K562 (cell line): ENCODE data around the gene UBN1. TPM values are rescaled to one million over a fixed set of nuclear protein-coding genes. Genes with fewer than 3 reads are reported as not detected.

ENCODE experiments used
- ESRRA ChIP-seq: fragments of 450-650 bp; IDR thresholded peaks from 2 replicates; pipeline ENCODE4 v1.6.1; 2014; ENCODE audit warnings: low read depth, mild to moderate bottlenecking, moderate library complexity, borderline replicate concordance
- ETV5 ChIP-seq: sonication (generic); formaldehyde crosslinking; IDR thresholded peaks from 2 replicates; pipeline ENCODE4 v1.4.0; 2020; ENCODE audit warnings: low read depth, mild to moderate bottlenecking, missing genetic modification reagents
- NFE2 ChIP-seq: IDR thresholded peaks from 2 replicates; pipeline ENCODE4 v1.6.1; 2014; ENCODE audit warnings: antibody characterized with exemption, low read depth
- NR2C2 ChIP-seq, 2 experiments: fragments of 200-800 bp in 1 of 2; sonication (Bioruptor generic) in 1 of 2; sonication (generic) in 1 of 2; formaldehyde crosslinking in 1 of 2; IDR thresholded peaks; 2 replicates each; pipeline versions ENCODE4 v1.6.1 to v1.8.0; 2016 to 2022; ENCODE audit warnings: mild to moderate bottlenecking in 1 of 2, missing compliant biosample characterization in 1 of 2, missing genetic modification characterization in 1 of 2, missing genetic modification reagents in 1 of 2
- SAFB2 ChIP-seq: fragments of 200-400 bp; formaldehyde crosslinking; IDR thresholded peaks from 2 replicates; pipeline ENCODE4 v1.6.1; 2018; ENCODE audit warnings: borderline replicate concordance, low read length, low read depth, moderate library complexity; ENCODE audit not compliant: severe bottlenecking
- SMARCE1 ChIP-seq: fragments of 450-650 bp; IDR thresholded peaks from 2 replicates; pipeline ENCODE4 v1.7.1; 2016; ENCODE audit warnings: mild to moderate bottlenecking
- TOE1 ChIP-seq, 2 experiments: fragments of 450-650 bp in 1 of 2; sonication (generic) in 1 of 2; formaldehyde crosslinking in 1 of 2; IDR thresholded peaks; 2 replicates each; pipeline versions ENCODE4 v1.7.1 to v1.8.0; 2016 to 2022; ENCODE audit warnings: borderline replicate concordance in 2 of 2, mild to moderate bottlenecking in 2 of 2, antibody characterized with exemption in 1 of 2, inconsistent platforms in 1 of 2, low read depth in 1 of 2, missing genetic modification reagents in 1 of 2, moderate library complexity in 1 of 2
- ZNF124 ChIP-seq: sonication (generic); formaldehyde crosslinking; IDR thresholded peaks from 2 replicates; pipeline ENCODE4 v1.8.1; 2022; ENCODE audit warnings: missing genetic modification reagents
- ZNF24 ChIP-seq: fragments of 450-650 bp; IDR thresholded peaks from 2 replicates; pipeline ENCODE4 v1.6.1; 2016
- ZNF324 ChIP-seq: fragments of 250-450 bp; sonication (Bioruptor Pico); IDR thresholded peaks from 2 replicates; pipeline ENCODE4 v1.4.0; 2020; ENCODE audit warnings: mild to moderate bottlenecking
- polyA plus RNA-seq, 8 experiments: library from polyadenylated mRNA; depleted of rRNA in 4 of 8; stranded (reverse) in 5 of 8; unstranded in 3 of 8; fragments of >200 nt; fragmentation: Nextera tagmentation in 2 of 8; fragmentation: Illumina TruSeq in 1 of 8; extraction: Ambion mirVana in 2 of 8; extraction: Trizol in 1 of 8; gene quantifications; 2 replicates each; pipeline versions ENCODE4 v1.2.1 to v1.2.3, GENCODE V29; 2011 to 2014; ENCODE audit warnings: inconsistent platforms in 1 of 8, missing spikeins in 1 of 8
- total RNA-seq, 7 experiments: library from RNA; depleted of rRNA in 6 of 7; stranded (reverse); fragments of >200 nt in 6 of 7; fragmentation: Illumina TruSeq in 2 of 7; extraction: Trizol in 2 of 7; gene quantifications; 2 replicates each; pipeline versions ENCODE4 v1.2.1 to v1.2.3, GENCODE V29; 2011 to 2021; ENCODE audit warnings: low replicate concordance in 1 of 7
- TF ChIP-seq, protein P1 (sequence below): fragments of 250-450 bp; sonication (Bioruptor Pico); IDR thresholded peaks from 2 replicates; pipeline ENCODE4 v1.5.0; 2020; ENCODE audit warnings: mild to moderate bottlenecking
- TF ChIP-seq, protein P2 (sequence below): fragments of 250-450 bp; sonication (Bioruptor Pico); IDR thresholded peaks from 2 replicates; pipeline ENCODE4 v1.4.0; 2020; ENCODE audit warnings: borderline replicate concordance
- TF ChIP-seq, protein P3 (sequence below): sonication (generic); formaldehyde crosslinking; IDR thresholded peaks from 2 replicates; pipeline ENCODE4 v1.8.0; 2022; ENCODE audit warnings: mild to moderate bottlenecking, missing genetic modification reagents
- TF ChIP-seq, protein P4 (sequence below): fragments of 450-650 bp; IDR thresholded peaks from 2 replicates; pipeline ENCODE4 v1.6.1; 2014; ENCODE audit warnings: low read depth, mild to moderate bottlenecking, moderate library complexity, borderline replicate concordance

Gene UBN1
- total and polyA plus RNA-seq, 9 of the 15 experiments (the other 6 are each of a cell fraction or from before 2014, with no cell fraction given): 1.5 to 45.7 (median 20.6) TPM

DNA sequence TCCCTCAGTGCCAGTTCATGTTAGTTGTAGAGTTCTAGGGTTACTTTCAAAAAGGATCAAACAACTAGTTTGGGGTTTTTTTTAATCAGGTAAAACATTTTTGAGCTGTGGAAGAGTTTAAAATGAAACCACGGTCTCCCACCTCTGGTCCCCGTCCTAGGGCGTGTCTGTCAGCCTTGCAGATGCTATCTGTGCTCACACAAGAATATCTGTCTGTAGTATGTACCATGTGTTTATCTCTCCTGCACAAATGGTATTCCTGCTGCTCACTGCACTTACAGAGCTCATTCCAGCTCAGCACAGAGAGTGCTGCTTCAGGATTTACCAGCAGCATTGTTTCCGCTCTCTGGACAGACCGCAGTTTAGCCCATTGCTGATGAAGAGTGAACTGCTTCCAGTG, 38.9 kb downstream of the UBN1 start (continued):
- TF ChIP-seq, protein P1, sequence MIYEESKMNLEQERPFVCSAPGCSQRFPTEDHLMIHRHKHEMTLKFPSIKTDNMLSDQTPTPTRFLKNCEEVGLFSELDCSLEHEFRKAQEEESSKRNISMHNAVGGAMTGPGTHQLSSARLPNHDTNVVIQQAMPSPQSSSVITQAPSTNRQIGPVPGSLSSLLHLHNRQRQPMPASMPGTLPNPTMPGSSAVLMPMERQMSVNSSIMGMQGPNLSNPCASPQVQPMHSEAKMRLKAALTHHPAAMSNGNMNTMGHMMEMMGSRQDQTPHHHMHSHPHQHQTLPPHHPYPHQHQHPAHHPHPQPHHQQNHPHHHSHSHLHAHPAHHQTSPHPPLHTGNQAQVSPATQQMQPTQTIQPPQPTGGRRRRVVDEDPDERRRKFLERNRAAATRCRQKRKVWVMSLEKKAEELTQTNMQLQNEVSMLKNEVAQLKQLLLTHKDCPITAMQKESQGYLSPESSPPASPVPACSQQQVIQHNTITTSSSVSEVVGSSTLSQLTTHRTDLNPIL (CRISPR knock-in tag): no peak
- TF ChIP-seq ESRRA (no peak; the same call in 1 of the 2 replicates), ZNF124 (CRISPR knock-in tag) (no peak), ZNF24 (no peak), ZNF324 (CRISPR knock-in tag) (no peak), NR2C2 (CRISPR knock-in tag; IDR thresholded peaks at IDR 0.05) (no peak), NR2C2 (tag; IDR thresholded peaks at IDR 0.05) (no peak), NFE2 (no peak), SAFB2 (no peak), TOE1 (IDR thresholded peaks at IDR 0.05; ENCODE audit: borderline replicate concordance) (no peak), TOE1 (CRISPR knock-in tag; IDR thresholded peaks at IDR 0.05; ENCODE audit: borderline replicate concordance, low read depth) (no peak), SMARCE1 (peak; percentile 65; the same call in 1 of the 2 replicates), ETV5 (CRISPR knock-in tag) (no peak)
- TF ChIP-seq, protein P2, sequence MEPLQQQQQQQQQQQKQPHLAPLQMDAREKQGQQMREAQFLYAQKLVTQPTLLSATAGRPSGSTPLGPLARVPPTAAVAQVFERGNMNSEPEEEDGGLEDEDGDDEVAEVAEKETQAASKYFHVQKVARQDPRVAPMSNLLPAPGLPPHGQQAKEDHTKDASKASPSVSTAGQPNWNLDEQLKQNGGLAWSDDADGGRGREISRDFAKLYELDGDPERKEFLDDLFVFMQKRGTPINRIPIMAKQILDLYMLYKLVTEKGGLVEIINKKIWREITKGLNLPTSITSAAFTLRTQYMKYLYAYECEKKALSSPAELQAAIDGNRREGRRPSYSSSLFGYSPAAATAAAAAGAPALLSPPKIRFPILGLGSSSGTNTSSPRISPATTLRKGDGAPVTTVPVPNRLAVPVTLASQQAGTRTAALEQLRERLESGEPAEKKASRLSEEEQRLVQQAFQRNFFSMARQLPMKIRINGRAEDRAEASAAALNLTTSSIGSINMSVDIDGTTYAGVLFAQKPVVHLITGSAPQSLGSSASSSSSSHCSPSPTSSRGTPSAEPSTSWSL (CRISPR knock-in tag): no peak
- TF ChIP-seq, protein P3, sequence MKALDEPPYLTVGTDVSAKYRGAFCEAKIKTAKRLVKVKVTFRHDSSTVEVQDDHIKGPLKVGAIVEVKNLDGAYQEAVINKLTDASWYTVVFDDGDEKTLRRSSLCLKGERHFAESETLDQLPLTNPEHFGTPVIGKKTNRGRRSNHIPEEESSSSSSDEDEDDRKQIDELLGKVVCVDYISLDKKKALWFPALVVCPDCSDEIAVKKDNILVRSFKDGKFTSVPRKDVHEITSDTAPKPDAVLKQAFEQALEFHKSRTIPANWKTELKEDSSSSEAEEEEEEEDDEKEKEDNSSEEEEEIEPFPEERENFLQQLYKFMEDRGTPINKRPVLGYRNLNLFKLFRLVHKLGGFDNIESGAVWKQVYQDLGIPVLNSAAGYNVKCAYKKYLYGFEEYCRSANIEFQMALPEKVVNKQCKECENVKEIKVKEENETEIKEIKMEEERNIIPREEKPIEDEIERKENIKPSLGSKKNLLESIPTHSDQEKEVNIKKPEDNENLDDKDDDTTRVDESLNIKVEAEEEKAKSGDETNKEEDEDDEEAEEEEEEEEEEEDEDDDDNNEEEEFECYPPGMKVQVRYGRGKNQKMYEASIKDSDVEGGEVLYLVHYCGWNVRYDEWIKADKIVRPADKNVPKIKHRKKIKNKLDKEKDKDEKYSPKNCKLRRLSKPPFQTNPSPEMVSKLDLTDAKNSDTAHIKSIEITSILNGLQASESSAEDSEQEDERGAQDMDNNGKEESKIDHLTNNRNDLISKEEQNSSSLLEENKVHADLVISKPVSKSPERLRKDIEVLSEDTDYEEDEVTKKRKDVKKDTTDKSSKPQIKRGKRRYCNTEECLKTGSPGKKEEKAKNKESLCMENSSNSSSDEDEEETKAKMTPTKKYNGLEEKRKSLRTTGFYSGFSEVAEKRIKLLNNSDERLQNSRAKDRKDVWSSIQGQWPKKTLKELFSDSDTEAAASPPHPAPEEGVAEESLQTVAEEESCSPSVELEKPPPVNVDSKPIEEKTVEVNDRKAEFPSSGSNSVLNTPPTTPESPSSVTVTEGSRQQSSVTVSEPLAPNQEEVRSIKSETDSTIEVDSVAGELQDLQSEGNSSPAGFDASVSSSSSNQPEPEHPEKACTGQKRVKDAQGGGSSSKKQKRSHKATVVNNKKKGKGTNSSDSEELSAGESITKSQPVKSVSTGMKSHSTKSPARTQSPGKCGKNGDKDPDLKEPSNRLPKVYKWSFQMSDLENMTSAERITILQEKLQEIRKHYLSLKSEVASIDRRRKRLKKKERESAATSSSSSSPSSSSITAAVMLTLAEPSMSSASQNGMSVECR (CRISPR knock-in tag): no peak
- TF ChIP-seq, protein P4, sequence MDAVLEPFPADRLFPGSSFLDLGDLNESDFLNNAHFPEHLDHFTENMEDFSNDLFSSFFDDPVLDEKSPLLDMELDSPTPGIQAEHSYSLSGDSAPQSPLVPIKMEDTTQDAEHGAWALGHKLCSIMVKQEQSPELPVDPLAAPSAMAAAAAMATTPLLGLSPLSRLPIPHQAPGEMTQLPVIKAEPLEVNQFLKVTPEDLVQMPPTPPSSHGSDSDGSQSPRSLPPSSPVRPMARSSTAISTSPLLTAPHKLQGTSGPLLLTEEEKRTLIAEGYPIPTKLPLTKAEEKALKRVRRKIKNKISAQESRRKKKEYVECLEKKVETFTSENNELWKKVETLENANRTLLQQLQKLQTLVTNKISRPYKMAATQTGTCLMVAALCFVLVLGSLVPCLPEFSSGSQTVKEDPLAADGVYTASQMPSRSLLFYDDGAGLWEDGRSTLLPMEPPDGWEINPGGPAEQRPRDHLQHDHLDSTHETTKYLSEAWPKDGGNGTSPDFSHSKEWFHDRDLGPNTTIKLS: no peak; the same call in 1 of the 2 replicates
